OCI-LY1 (cell line): ENCODE results near the gene C1orf116.

Experiments used
- H2AFZ ChIP-seq: fragments of 200-600 bp; sonication (generic), shearing (Covaris generic); 2 replicates; pipeline ENCODE4 v1.6.0; 2014; ENCODE audit warnings: antibody characterized with exemption, mild to moderate bottlenecking, low read length
- H3F3A ChIP-seq: fragments of 200-600 bp; sonication (generic), shearing (Covaris generic); 2 replicates; pipeline ENCODE4 v1.6.0; 2014; ENCODE audit warnings: mild to moderate bottlenecking, antibody characterized with exemption, low read length, moderate library complexity; ENCODE audit not compliant: insufficient read depth
- H3K27ac ChIP-seq: fragments of 200-600 bp; sonication (generic); 2 replicates; pipeline ENCODE4 v1.5.1; 2014; ENCODE audit warnings: low read length, mixed run types, mild to moderate bottlenecking, low read depth; ENCODE audit not compliant: poor library complexity, severe bottlenecking
- H3K27me3 ChIP-seq: fragments of 200-600 bp; sonication (generic); 2 replicates; pipeline ENCODE4 v1.6.0; 2014; ENCODE audit warnings: antibody characterized with exemption, mild to moderate bottlenecking, low read length, moderate library complexity; ENCODE audit not compliant: insufficient read depth
- H3K36me3 ChIP-seq: fragments of 200-600 bp; sonication (generic); 2 replicates; pipeline ENCODE4 v1.6.1; 2014; ENCODE audit warnings: mild to moderate bottlenecking, antibody characterized with exemption, low read length, moderate library complexity, mixed read lengths; ENCODE audit not compliant: insufficient read depth
- H3K4me1 ChIP-seq: fragments of 200-600 bp; sonication (generic); 2 replicates; pipeline ENCODE4 v1.5.1; 2014; ENCODE audit warnings: mild to moderate bottlenecking, low read length, moderate library complexity; ENCODE audit not compliant: insufficient read depth, severe bottlenecking
- H3K4me2 ChIP-seq: fragments of 200-600 bp; sonication (generic), shearing (Covaris generic); 2 replicates; pipeline ENCODE4 v1.6.1; 2014; ENCODE audit warnings: low read length
- H3K4me3 ChIP-seq: fragments of 200-600 bp; sonication (generic); 2 replicates; pipeline ENCODE4 v1.5.1; 2014; ENCODE audit warnings: low read length, low read depth, mild to moderate bottlenecking, mixed read lengths; ENCODE audit not compliant: poor library complexity, severe bottlenecking
- H3K79me2 ChIP-seq: fragments of 200-600 bp; shearing (Covaris generic); 2 replicates; pipeline ENCODE4 v1.6.1; 2016; ENCODE audit warnings: mixed run types, low read length, mixed read lengths; ENCODE audit not compliant: insufficient read depth
- H3K9ac ChIP-seq: fragments of 200-600 bp; sonication (generic), shearing (Covaris generic); 2 replicates; pipeline ENCODE4 v1.6.1; 2014; ENCODE audit warnings: mild to moderate bottlenecking, low read length, mixed read lengths
- H3K9me2 ChIP-seq: fragments of 200-600 bp; sonication (generic), shearing (Covaris generic); 2 replicates; pipeline ENCODE4 v1.6.1; 2014; ENCODE audit warnings: low read depth, mild to moderate bottlenecking, low read length, mixed read lengths
- H3K9me3 ChIP-seq: fragments of 200-600 bp; shearing (Covaris generic); 2 replicates; pipeline ENCODE4 v1.6.1; 2014; ENCODE audit warnings: low read length, mixed read lengths
- H4K20me1 ChIP-seq: fragments of 200-600 bp; sonication (generic), shearing (Covaris generic); 2 replicates; pipeline ENCODE4 v1.6.0; 2016; ENCODE audit warnings: mild to moderate bottlenecking, low read length; ENCODE audit not compliant: insufficient read depth
- CTCF ChIP-seq: fragments of 200-600 bp; sonication (generic), shearing (Covaris generic); IDR thresholded peaks from 2 replicates; pipeline ENCODE4 v1.5.1; 2017; ENCODE audit warnings: mild to moderate bottlenecking, antibody characterized with exemption, low read length, moderate library complexity, mixed read lengths
- EZH2 ChIP-seq: fragments of 200-600 bp; sonication (generic), shearing (Covaris generic); IDR thresholded peaks from 2 replicates; pipeline ENCODE4 v1.8.0; 2017; ENCODE audit warnings: borderline replicate concordance, mixed run types, mild to moderate bottlenecking, antibody characterized with exemption, low read length, moderate library complexity, mixed read lengths

Gene C1orf116

GRCh38 chr1:206986885-206987284 lies 45.7 kb downstream of the C1orf116 start:
- no peak overlapping the region for H3K27ac ChIP-seq
- no peaks in the 10 kb centered on the region for H3F3A ChIP-seq
- no peak for TF ChIP-seq EZH2
- no peak for TF ChIP-seq CTCF
- H3K9ac ChIP-seq, result no peak overlapping the region
- H3K4me2 ChIP-seq, result no peak overlapping the region
- no peaks in the 10 kb centered on the region for H3K4me1 ChIP-seq
- H3K27me3 ChIP-seq, result no peaks in the 10 kb centered on the region; the same call in 1 of the 2 replicates
- H3K79me2 ChIP-seq, result no peaks in the 10 kb centered on the region
- no peaks in the 10 kb centered on the region for H4K20me1 ChIP-seq
- H3K9me2 ChIP-seq, result no peaks in the 10 kb centered on the region
- no peaks in the 10 kb centered on the region for H3K9me3 ChIP-seq
- no peaks in the 10 kb centered on the region for H3K36me3 ChIP-seq
- no peak overlapping the region for H2AFZ ChIP-seq
- H3K4me3 ChIP-seq, result no peak overlapping the region

- H3K36me3 ChIP-seq, result no peaks in the 10 kb centered on the region
- H3K4me2 ChIP-seq, result no peak overlapping the region
- H3K9me2 ChIP-seq, result no peaks in the 10 kb centered on the region
- no peak overlapping the region for H3K9ac ChIP-seq
- no peaks in the 10 kb centered on the region for H3K9me3 ChIP-seq
- no peak overlapping the region for H3K4me3 ChIP-seq
- no peak for TF ChIP-seq EZH2
- TF ChIP-seq CTCF, result no peak
- H4K20me1 ChIP-seq, result no peaks in the 10 kb centered on the region
- H3F3A ChIP-seq, result no peaks in the 10 kb centered on the region
- no peak overlapping the region for H2AFZ ChIP-seq
- H3K4me1 ChIP-seq, result no peaks in the 10 kb centered on the region
- no peaks in the 10 kb centered on the region for H3K79me2 ChIP-seq
- no peaks in the 10 kb centered on the region; the same call in 1 of the 2 replicates for H3K27me3 ChIP-seq
- no peak overlapping the region for H3K27ac ChIP-seq
These were observed 46.2 kb downstream of the C1orf116 start for GRCh38 chr1:206986402-206986801.

GRCh38 chr1:206985162-206985749 lies 47.3 kb downstream of the C1orf116 start:
- Histone ChIP-seq H3K9me3 (no peaks in the 10 kb centered on the region), H3F3A (no peaks in the 10 kb centered on the region), H3K9me2 (no peaks in the 10 kb centered on the region), H3K4me3 (no peak overlapping the region), H3K36me3 (no peaks in the 10 kb centered on the region), H3K9ac (no peak overlapping the region), H4K20me1 (no peaks in the 10 kb centered on the region), H2AFZ (no peak overlapping the region), H3K4me1 (no peaks in the 10 kb centered on the region), H3K4me2 (no peak overlapping the region), H3K27me3 (no peaks in the 10 kb centered on the region; the same call in 1 of the 2 replicates), H3K27ac (no peak overlapping the region), H3K79me2 (no peaks in the 10 kb centered on the region)
- TF ChIP-seq EZH2 (no peak), CTCF (no peak)
